ENCODE measurements around the gene KCNK17.

The KCNK17 gene

DNA sequence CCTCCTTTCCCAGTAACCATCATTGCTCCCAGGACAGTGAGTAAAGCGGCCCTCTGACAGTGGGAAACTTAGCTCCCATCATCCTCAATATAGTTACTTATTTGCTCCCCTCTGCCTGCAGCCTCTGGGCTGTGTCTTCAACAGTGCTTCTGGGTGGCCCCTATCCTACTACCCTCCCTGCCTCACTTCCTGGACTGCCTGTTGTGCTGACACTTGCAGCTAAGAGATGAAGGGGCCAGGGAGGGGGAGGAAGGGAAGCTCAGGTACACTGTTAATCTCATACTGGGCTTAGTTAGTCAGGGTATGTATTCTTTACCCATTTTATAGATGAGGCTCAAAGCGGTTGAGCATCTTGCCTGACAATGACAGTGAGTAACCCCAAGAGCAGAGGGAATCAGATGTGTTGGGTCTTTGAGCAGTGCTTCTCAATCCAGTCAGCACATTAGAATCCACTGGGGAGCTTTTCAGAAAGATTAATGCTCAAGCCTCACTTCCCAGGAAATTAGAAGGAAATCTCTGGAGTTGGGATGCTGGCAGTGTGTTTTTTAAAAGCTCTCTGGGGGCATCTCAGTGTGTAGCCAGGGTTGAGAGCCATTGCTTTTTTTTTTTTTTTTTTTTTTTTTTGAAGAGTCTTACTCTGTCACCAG, 57.8 kb downstream of the KCNK17 start:
- Histone ChIP-seq H3K9ac (no peak overlapping the region), H3K27ac (no peak overlapping the region), H3K4me1 (no peaks in the 10 kb centered on the region), H3K4me2 (ENCODE audit: low read length) (no peak overlapping the region), H3K79me2 (no peaks in the 10 kb centered on the region), H3K36me3 (ENCODE audit: control insufficient read depth, insufficient read depth, low read length) (no peaks in the 10 kb centered on the region), H3K4me3 (ENCODE audit: low read depth, low read length) (no peak overlapping the region), H3K27me3 (ENCODE audit: control insufficient read depth, insufficient read depth, low read length) (no peaks in the 10 kb centered on the region), H3K9me3 (ENCODE audit: control insufficient read depth, low read length) (no peaks in the 10 kb centered on the region), H2AFZ (no peak overlapping the region)
- TF ChIP-seq, protein P1, sequence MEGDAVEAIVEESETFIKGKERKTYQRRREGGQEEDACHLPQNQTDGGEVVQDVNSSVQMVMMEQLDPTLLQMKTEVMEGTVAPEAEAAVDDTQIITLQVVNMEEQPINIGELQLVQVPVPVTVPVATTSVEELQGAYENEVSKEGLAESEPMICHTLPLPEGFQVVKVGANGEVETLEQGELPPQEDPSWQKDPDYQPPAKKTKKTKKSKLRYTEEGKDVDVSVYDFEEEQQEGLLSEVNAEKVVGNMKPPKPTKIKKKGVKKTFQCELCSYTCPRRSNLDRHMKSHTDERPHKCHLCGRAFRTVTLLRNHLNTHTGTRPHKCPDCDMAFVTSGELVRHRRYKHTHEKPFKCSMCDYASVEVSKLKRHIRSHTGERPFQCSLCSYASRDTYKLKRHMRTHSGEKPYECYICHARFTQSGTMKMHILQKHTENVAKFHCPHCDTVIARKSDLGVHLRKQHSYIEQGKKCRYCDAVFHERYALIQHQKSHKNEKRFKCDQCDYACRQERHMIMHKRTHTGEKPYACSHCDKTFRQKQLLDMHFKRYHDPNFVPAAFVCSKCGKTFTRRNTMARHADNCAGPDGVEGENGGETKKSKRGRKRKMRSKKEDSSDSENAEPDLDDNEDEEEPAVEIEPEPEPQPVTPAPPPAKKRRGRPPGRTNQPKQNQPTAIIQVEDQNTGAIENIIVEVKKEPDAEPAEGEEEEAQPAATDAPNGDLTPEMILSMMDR (IDR thresholded peaks at IDR 0.05): no peak

DNA sequence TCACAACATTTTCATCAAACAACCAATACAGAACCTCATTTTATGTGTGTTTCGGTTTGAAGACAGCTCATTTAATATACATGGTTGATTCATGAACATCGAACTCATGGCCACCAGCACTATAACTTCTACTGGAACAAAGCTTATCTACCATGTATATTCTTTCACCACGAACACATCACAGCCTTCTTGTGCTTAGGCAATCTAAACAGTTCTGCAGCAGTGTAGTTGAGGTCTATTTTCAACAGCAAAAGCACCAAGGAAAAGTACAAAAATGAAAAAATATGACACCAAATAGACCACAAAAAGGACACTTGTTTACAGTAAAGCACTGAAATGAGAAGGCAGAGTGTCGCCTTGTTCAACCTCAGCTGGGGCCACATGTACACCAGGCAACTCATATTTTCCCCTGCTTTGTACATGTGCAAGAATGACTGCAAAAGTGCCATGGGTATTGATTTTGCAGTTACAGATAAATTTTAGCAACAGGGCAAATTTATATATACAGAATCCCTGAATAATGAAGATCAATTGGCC, 59.2 kb downstream of the KCNK17 start:
- H3K4me1 ChIP-seq: no peaks in the 10 kb centered on the region
- no peak overlapping the region for H3K27ac ChIP-seq
- no peaks in the 10 kb centered on the region for H3K9me3 ChIP-seq (ENCODE audit: control insufficient read depth, low read length)
- no peak overlapping the region for H2AFZ ChIP-seq
- no peak overlapping the region for H3K4me3 ChIP-seq (ENCODE audit: low read depth, low read length)
- H3K36me3 ChIP-seq (ENCODE audit: control insufficient read depth, insufficient read depth, low read length): no peaks in the 10 kb centered on the region
- TF ChIP-seq, protein P1 (IDR thresholded peaks at IDR 0.05): no peak
- no peak overlapping the region for H3K9ac ChIP-seq
- H3K79me2 ChIP-seq: no peaks in the 10 kb centered on the region
- H3K27me3 ChIP-seq (ENCODE audit: control insufficient read depth, insufficient read depth, low read length): no peaks in the 10 kb centered on the region
- H3K4me2 ChIP-seq (ENCODE audit: low read length): no peak overlapping the region

DNA sequence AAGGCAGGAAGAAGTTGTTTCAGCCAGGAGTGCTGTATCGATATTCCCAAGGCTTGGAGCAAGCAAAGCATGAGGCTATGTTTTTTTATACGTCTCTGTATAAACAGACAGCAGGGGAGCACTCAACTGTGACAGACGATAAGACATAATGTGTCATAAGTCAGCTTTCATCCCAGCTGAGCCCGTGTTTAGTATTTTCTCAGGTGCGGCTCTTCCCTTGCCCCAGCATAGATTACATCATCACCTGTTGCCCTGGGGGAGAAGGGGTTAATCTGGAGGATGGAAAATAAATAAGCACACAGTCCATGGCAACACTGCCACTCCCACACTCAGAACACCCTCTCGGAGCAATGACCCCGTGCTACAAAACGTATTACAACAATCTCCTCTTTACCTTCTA, 62.8 kb downstream of the KCNK17 start:
- no peak overlapping the region for H2AFZ ChIP-seq
- TF ChIP-seq, protein P1 (IDR thresholded peaks at IDR 0.05): no peak
- no peak overlapping the region for H3K4me2 ChIP-seq (ENCODE audit: low read length)
- H3K27me3 ChIP-seq (ENCODE audit: control insufficient read depth, insufficient read depth, low read length): no peaks in the 10 kb centered on the region
- H3K36me3 ChIP-seq (ENCODE audit: control insufficient read depth, insufficient read depth, low read length): no peaks in the 10 kb centered on the region
- no peaks in the 10 kb centered on the region for H3K9me3 ChIP-seq (ENCODE audit: control insufficient read depth, low read length)
- H3K27ac ChIP-seq: no peak overlapping the region
- H3K9ac ChIP-seq: no peak overlapping the region
- H3K4me1 ChIP-seq: no peaks in the 10 kb centered on the region
- H3K79me2 ChIP-seq: no peaks in the 10 kb centered on the region
- H3K4me3 ChIP-seq (ENCODE audit: low read depth, low read length): no peak overlapping the region

DNA sequence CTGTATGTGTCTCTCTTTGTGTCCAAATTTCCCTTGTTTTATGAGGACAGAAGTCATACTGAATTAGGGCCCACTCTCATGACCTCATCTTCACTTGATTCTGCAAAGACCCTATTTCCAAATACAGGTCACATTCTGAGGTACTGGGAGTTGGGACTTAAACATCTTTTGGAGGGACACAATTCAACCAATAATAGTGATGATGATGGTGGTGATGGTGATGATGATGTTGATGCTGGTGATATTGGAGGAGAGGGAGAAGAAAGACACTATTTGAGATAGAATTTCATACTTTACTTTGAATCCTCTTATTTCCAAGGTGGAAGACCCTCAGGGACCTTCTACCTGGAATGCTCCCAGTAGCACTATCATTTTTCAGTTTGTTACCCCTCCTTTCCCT, 63.7 kb downstream of the KCNK17 start:
- no peak overlapping the region for H3K27ac ChIP-seq
- no peaks in the 10 kb centered on the region for H3K36me3 ChIP-seq (ENCODE audit: control insufficient read depth, insufficient read depth, low read length)
- TF ChIP-seq, protein P1 (IDR thresholded peaks at IDR 0.05): no peak
- H3K4me2 ChIP-seq (ENCODE audit: low read length): no peak overlapping the region
- H3K79me2 ChIP-seq: no peaks in the 10 kb centered on the region
- H2AFZ ChIP-seq: no peak overlapping the region
- no peak overlapping the region for H3K9ac ChIP-seq
- no peaks in the 10 kb centered on the region for H3K4me1 ChIP-seq
- H3K4me3 ChIP-seq (ENCODE audit: low read depth, low read length): no peak overlapping the region
- no peaks in the 10 kb centered on the region for H3K9me3 ChIP-seq (ENCODE audit: control insufficient read depth, low read length)
- no peaks in the 10 kb centered on the region for H3K27me3 ChIP-seq (ENCODE audit: control insufficient read depth, insufficient read depth, low read length)

DNA sequence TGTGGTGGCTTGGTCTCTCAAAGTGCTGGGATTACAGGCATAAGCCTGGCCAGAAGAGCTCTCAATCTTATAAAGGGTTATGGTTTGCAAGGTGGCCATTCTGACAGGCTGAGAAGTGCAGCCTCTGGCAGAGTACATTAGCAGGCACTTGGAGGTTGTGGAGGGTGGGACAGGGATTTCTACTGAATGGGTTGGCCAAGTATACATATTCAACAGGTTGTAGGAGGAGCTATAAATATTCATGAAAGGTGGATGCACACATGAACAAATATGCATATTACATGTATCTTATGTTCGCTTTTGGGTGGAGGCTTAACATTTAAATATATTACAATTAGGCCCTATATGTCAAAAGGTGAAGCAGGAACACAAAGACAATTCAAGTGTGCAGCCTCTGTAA, 64.9 kb downstream of the KCNK17 start:
- Histone ChIP-seq H3K9me3 (ENCODE audit: control insufficient read depth, low read length) (no peaks in the 10 kb centered on the region), H3K36me3 (ENCODE audit: control insufficient read depth, insufficient read depth, low read length) (no peaks in the 10 kb centered on the region), H3K4me1 (no peaks in the 10 kb centered on the region), H3K9ac (no peak overlapping the region), H3K79me2 (no peaks in the 10 kb centered on the region), H2AFZ (no peak overlapping the region), H3K4me3 (ENCODE audit: low read depth, low read length) (no peak overlapping the region), H3K4me2 (ENCODE audit: low read length) (no peak overlapping the region), H3K27ac (no peak overlapping the region), H3K27me3 (ENCODE audit: control insufficient read depth, insufficient read depth, low read length) (no peaks in the 10 kb centered on the region)
- TF ChIP-seq, protein P1 (IDR thresholded peaks at IDR 0.05): no peak
